Caco-2 (cell line): ENCODE results near the gene THTPA. TPM values are rescaled to one million over a fixed set of nuclear protein-coding genes. Genes with fewer than 3 reads are reported as not detected.
"Not testable (repeated sequence)": the region's sequence is repeated elsewhere in the genome, so short reads cannot be mapped to it uniquely, and the experiment has no call there.

Experiments
- BruUV-seq: library from RNA; stranded (reverse); fragments of 400-500 nt; replicated peaks from 2 replicates; lab custom pipeline; 2021; lab: Mats Ljungman, UMichigan
- CTCF ChIA-PET: fragments of 300-600 bp; sonication (Branson Sonifier 250); formaldehyde crosslinking; loops from one replicate; lab custom pipeline; 2022; ENCODE audit warnings: antibody characterized with exemption; lab: Charles Lee
- POLR2A ChIA-PET: fragments of 300-600 bp; sonication (Branson Sonifier 250); formaldehyde crosslinking; loops from one replicate; lab custom pipeline; 2022; ENCODE audit warnings: antibody characterized with exemption; lab: Charles Lee
- DNase-seq, 2 experiments: peaks; one replicate each; pipeline versions ENCODE4 v3.0.0 to v3.0.0-alpha.2; 2020 to 2022
- H3K27me3 ChIP-seq: replicated peaks from 2 replicates; pipeline ENCODE4 v1.6.0; 2011; ENCODE audit warnings: low read length; ENCODE audit not compliant: control insufficient read depth, insufficient read depth
- H3K36me3 ChIP-seq: 2 replicates; pipeline ENCODE4 v1.5.1; 2011; ENCODE audit warnings: low read length; ENCODE audit not compliant: control insufficient read depth, insufficient read depth
- H3K4me1 ChIP-seq: fragments of 250-450 bp; sonication (Bioruptor Pico); 2 replicates; pipeline ENCODE4 v1.5.1; 2020; ENCODE audit warnings: mild to moderate bottlenecking
- H3K4me3 ChIP-seq: 2 replicates; pipeline ENCODE4 v1.5.1; 2011; ENCODE audit warnings: low read depth, mild to moderate bottlenecking, control low read depth, low read length
- H3K9me3 ChIP-seq: fragments of 250-450 bp; sonication (Bioruptor Pico); 2 replicates; pipeline ENCODE4 v1.5.1; 2020; ENCODE audit warnings: mild to moderate bottlenecking, moderate library complexity
- H3K27ac Mint-ChIP-seq: one replicate; pipeline ENCODE4 v1.8.0; 2022; ENCODE audit warnings: mixed read lengths; ENCODE audit not compliant: unreplicated experiment
- H3K27me3 Mint-ChIP-seq: one replicate; pipeline ENCODE4 v1.8.0; 2022; ENCODE audit warnings: mixed read lengths; ENCODE audit not compliant: insufficient read depth, unreplicated experiment
- H3K36me3 Mint-ChIP-seq: one replicate; pipeline ENCODE4 v1.8.0; 2022; ENCODE audit warnings: mild to moderate bottlenecking, mixed read lengths; ENCODE audit not compliant: insufficient read depth, unreplicated experiment
- H3K4me1 Mint-ChIP-seq: one replicate; pipeline ENCODE4 v1.8.0; 2022; ENCODE audit warnings: low read depth, mixed read lengths; ENCODE audit not compliant: unreplicated experiment
- H3K4me3 Mint-ChIP-seq: one replicate; pipeline ENCODE4 v1.8.0; 2022; ENCODE audit warnings: mild to moderate bottlenecking, moderate library complexity, mixed read lengths; ENCODE audit not compliant: unreplicated experiment
- H3K9me3 Mint-ChIP-seq: one replicate; pipeline ENCODE4 v1.8.0; 2022; ENCODE audit warnings: mixed read lengths; ENCODE audit not compliant: unreplicated experiment
- CTCF ChIP-seq, 2 experiments: fragments of 200-600 bp in 1 of 2; IDR thresholded peaks; 1 replicate in 1 of 2; 2 replicates in 1 of 2; pipeline versions ENCODE4 v1.5.1 to v1.8.0; 2011 to 2022; ENCODE audit warnings: antibody characterized with exemption in 1 of 2, control low read depth in 1 of 2, inconsistent platforms in 1 of 2, low read depth in 1 of 2, low read length in 1 of 2, mild to moderate bottlenecking in 1 of 2, moderate library complexity in 1 of 2; ENCODE audit not compliant: insufficient read depth in 1 of 2, severe bottlenecking in 1 of 2, unreplicated experiment in 1 of 2
- intact Hi-C: fragments of 100-400 bp; cut with micrococcal nuclease; formaldehyde crosslinking; loops from one replicate; pipeline ENCODE4 v1.10.0; 2022; ENCODE audit not compliant: unreplicated experiment
- total RNA-seq: library from RNA; stranded (reverse); gene quantifications from 2 replicates; pipeline ENCODE4 v1.2.3, GENCODE V29; 2022

The THTPA gene
- total RNA-seq, 1 experiment from 2014 or later, result 9.3 TPM

GRCh38 chr14:23536494-23536893, 19.6 kb upstream of the THTPA start:
- Histone ChIP-seq H3K9me3 (no peaks in the 10 kb centered on the region), H3K4me1 (no peaks in the 10 kb centered on the region), H3K36me3 (no peaks in the 10 kb centered on the region), H3K4me3 (no peak overlapping the region), H3K27me3 (no peaks in the 10 kb centered on the region)
- Mint-ChIP-seq H3K36me3 (no peaks in the 10 kb centered on the region), H3K27ac (no peak overlapping the region), H3K27me3 (no peaks in the 10 kb centered on the region), H3K9me3 (no peaks in the 10 kb centered on the region), H3K4me3 (no peak overlapping the region), H3K4me1 (peaks cover 8% of the 10 kb centered on the region)
- POLR2A ChIA-PET, result no interaction called here
- no peak for DNase-seq
- no peak for TF ChIP-seq CTCF (IDR thresholded peaks at IDR 0.05; ENCODE audit: insufficient read depth in 1 of 2, low read depth in 1 of 2, low read length in 1 of 2, severe bottlenecking in 1 of 2, unreplicated experiment in 1 of 2)
- CTCF ChIA-PET, result interaction anchor here (0.6 kb wide), 1 partner anchor 58 kb away, joined by 3 read pairs; no protein-coding TSS in a partner anchor
- BruUV-seq, result no TSS peak
- intact Hi-C loops, result no loop called here

- CTCF ChIA-PET, result interaction anchor here (0.6 kb wide), 1 partner anchor 58 kb away, joined by 3 read pairs; no protein-coding TSS in a partner anchor
- H3K4me3 Mint-ChIP-seq, POLR2A ChIA-PET: not testable (repeated sequence)
These were observed 19.2 kb upstream of the THTPA start for GRCh38 chr14:23536906-23537305.

GRCh38 chr14:23537351-23538049, 18.6 kb upstream of the THTPA start:
- TF ChIP-seq CTCF (IDR thresholded peaks at IDR 0.05; ENCODE audit: insufficient read depth in 1 of 2, low read depth in 1 of 2, low read length in 1 of 2, severe bottlenecking in 1 of 2, unreplicated experiment in 1 of 2), result no peak
- Mint-ChIP-seq H3K4me1 (peaks cover 15% of the 10 kb centered on the region), H3K36me3 (no peaks in the 10 kb centered on the region), H3K4me3 (no peak overlapping the region), H3K27ac (no peak overlapping the region), H3K9me3 (no peaks in the 10 kb centered on the region), H3K27me3 (no peaks in the 10 kb centered on the region)
- ChIA-PET CTCF (interaction anchor here (0.9 to 1.4 kb wide), 2 partner anchors 9 to 59 kb away, joined by 3 to 4 read pairs; no protein-coding TSS in a partner anchor), POLR2A (no interaction called here)
- Histone ChIP-seq H3K27me3 (no peaks in the 10 kb centered on the region), H3K36me3 (no peaks in the 10 kb centered on the region; the same call in 1 of the 2 replicates), H3K9me3 (no peaks in the 10 kb centered on the region), H3K4me1 (no peaks in the 10 kb centered on the region), H3K4me3 (no peak overlapping the region)
- DNase-seq, result no peak
- intact Hi-C loops, result no loop called here
- no TSS peak for BruUV-seq

More at GRCh38 chr14:23536906-23537305, 19.2 kb upstream of the THTPA start:
- intact Hi-C loops, DNase-seq, H3K4me1 ChIP-seq, H3K27ac Mint-ChIP-seq, H3K9me3 ChIP-seq, H3K36me3 Mint-ChIP-seq, BruUV-seq, H3K36me3 ChIP-seq, H3K27me3 ChIP-seq, H3K9me3 Mint-ChIP-seq, H3K27me3 Mint-ChIP-seq, H3K4me3 ChIP-seq: not testable (repeated sequence)
- H3K4me1 Mint-ChIP-seq, result peaks cover 12% of the 10 kb centered on the region
